Smooth muscle cell (in vitro differentiated cells): ENCODE measurements around the gene STK10. TPM values are rescaled to one million over a fixed set of nuclear protein-coding genes. Genes with fewer than 3 reads are reported as not detected.

Experiments
- DNase-seq: peaks from one replicate; lab custom pipeline; 2025; ENCODE audit not compliant: unreplicated experiment; lab: John Stamatoyannopoulos, UW
- H2AFZ ChIP-seq: fragments of 200-600 bp; sonication (generic); 2 replicates; pipeline ENCODE4 v1.6.0; 2016; ENCODE audit warnings: antibody characterized with exemption, low read depth, mild to moderate bottlenecking
- H3F3A ChIP-seq: fragments of 200-600 bp; sonication (generic); 2 replicates; pipeline ENCODE4 v1.6.0; 2017; ENCODE audit warnings: antibody characterized with exemption, low read depth
- H3K27ac ChIP-seq: fragments of 200-600 bp; sonication (generic); 2 replicates; pipeline ENCODE4 v1.5.1; 2016; ENCODE audit warnings: low read depth, mild to moderate bottlenecking
- H3K27me3 ChIP-seq: fragments of 200-600 bp; sonication (generic); 2 replicates; pipeline ENCODE4 v1.6.1; 2016; ENCODE audit warnings: low read depth, mild to moderate bottlenecking
- H3K36me3 ChIP-seq: fragments of 200-600 bp; sonication (generic); 2 replicates; pipeline ENCODE4 v1.5.1; 2016; ENCODE audit warnings: low read depth
- H3K4me1 ChIP-seq: fragments of 200-600 bp; sonication (generic); 2 replicates; pipeline ENCODE4 v1.5.1; 2016; ENCODE audit warnings: low read depth
- H3K4me2 ChIP-seq: fragments of 200-600 bp; sonication (generic); 2 replicates; pipeline ENCODE4 v1.6.0; 2016; ENCODE audit warnings: mild to moderate bottlenecking
- H3K4me3 ChIP-seq: fragments of 200-600 bp; sonication (generic); 2 replicates; pipeline ENCODE4 v1.5.1; 2016; ENCODE audit warnings: mild to moderate bottlenecking
- H3K79me2 ChIP-seq: fragments of 200-600 bp; sonication (generic); 2 replicates; pipeline ENCODE4 v1.6.0; 2016; ENCODE audit warnings: low read depth, mild to moderate bottlenecking
- H3K9ac ChIP-seq: fragments of 200-600 bp; sonication (generic); 2 replicates; pipeline ENCODE4 v1.6.0; 2016; ENCODE audit warnings: low read depth
- H3K9me3 ChIP-seq: fragments of 200-600 bp; sonication (generic); replicated peaks from 2 replicates; pipeline ENCODE4 v1.5.1; 2016; ENCODE audit warnings: low read depth
- H4K20me1 ChIP-seq: fragments of 200-600 bp; sonication (generic); 2 replicates; pipeline ENCODE4 v1.6.0; 2016; ENCODE audit warnings: low read depth
- CTCF ChIP-seq: fragments of 200-600 bp; sonication (generic); IDR thresholded peaks from 2 replicates; pipeline ENCODE4 v1.5.1; 2017; ENCODE audit warnings: borderline replicate concordance, mild to moderate bottlenecking, antibody characterized with exemption; ENCODE audit not compliant: insufficient read depth, poor library complexity, severe bottlenecking
- WGBS: methylation state at CpG from one replicate; pipeline ENCODE4 v1.1.7; 2016; ENCODE audit warnings: low lambda C conversion rate; 5-methylcytosine and 5-hydroxymethylcytosine counted together
- polyA plus RNA-seq: library from polyadenylated mRNA; unstranded; fragments of >200 nt; fragmentation: Nextera tagmentation; extraction: Ambion mirVana; gene quantifications from 2 replicates; pipeline ENCODE4 v1.2.1, GENCODE V29; 2016
- total RNA-seq: library from RNA; depleted of rRNA; stranded (reverse); fragments of >200 nt; gene quantifications from 2 replicates; pipeline ENCODE4 v1.2.3, GENCODE V29; 2014

STK10 gene
- total and polyA plus RNA-seq, 2 experiments from 2014 or later = 10.7 to 26.0 TPM

- TF ChIP-seq CTCF = no peak
- no peak overlapping the region for H3K27ac ChIP-seq
Observed at GRCh38 chr5:172175263-172175719, 12.7 kb downstream of the STK10 start.

DNA sequence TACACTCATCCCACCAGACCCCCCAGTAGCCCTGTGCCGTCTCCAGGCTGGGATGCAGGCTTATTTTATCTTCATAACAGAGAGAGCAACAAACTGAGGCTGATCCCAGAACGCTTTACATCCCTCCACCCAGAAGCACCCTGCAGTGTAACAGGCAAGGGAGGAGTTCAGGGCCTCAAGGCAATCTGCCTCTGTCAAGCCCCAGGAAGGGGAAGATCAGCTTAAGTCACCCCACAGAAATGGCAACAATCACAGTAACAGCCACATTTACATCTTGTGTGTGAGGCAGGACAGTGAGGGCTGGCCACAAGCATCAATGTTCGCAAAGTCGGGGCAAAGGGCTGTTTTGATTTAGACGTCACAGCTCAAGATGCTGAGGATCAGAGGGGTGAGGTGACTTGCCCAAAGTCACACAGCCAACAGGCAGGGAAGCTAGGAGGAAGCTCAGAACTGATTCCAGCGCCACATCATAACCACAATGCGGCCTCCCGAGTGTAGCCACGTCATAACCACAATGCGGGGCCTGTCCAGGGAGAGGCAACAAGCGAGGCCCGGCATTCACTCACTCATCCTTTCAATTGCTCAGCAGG, 14.4 kb downstream of the STK10 start:
- Histone ChIP-seq H3K9me3 (no peaks in the 10 kb centered on the region), H3K36me3 (no peaks in the 10 kb centered on the region), H3F3A (peaks cover under 1% of the 10 kb centered on the region), H2AFZ (no peak overlapping the region), H3K4me1 (peaks cover 9% of the 10 kb centered on the region), H3K4me3 (no peak overlapping the region), H4K20me1 (peaks cover 39% of the 10 kb centered on the region), H3K27ac (no peak overlapping the region), H3K79me2 (no peaks in the 10 kb centered on the region), H3K27me3 (no peaks in the 10 kb centered on the region), H3K9ac (no peak overlapping the region), H3K4me2 (no peak overlapping the region)
- DNase-seq = no peak
- WGBS = 84% methylated on average over 12 of the region's 12 CpGs
- TF ChIP-seq CTCF = no peak

More at GRCh38 chr5:172175263-172175719, 12.7 kb downstream of the STK10 start:
- no peaks in the 10 kb centered on the region for H3K79me2 ChIP-seq
- no peak overlapping the region for H3K9ac ChIP-seq
- no peaks in the 10 kb centered on the region for H3K9me3 ChIP-seq
- H4K20me1 ChIP-seq = peaks cover 28% of the 10 kb centered on the region
- no peak overlapping the region for H3K4me3 ChIP-seq
- H3K4me2 ChIP-seq = no peak overlapping the region
- 79% methylated on average over 6 of the region's 7 CpGs for WGBS
- no peaks in the 10 kb centered on the region for H3K36me3 ChIP-seq
- H2AFZ ChIP-seq = no peak overlapping the region
- DNase-seq = no peak
- H3K27me3 ChIP-seq = no peaks in the 10 kb centered on the region
- peaks cover 7% of the 10 kb centered on the region for H3F3A ChIP-seq
- peaks cover 12% of the 10 kb centered on the region for H3K4me1 ChIP-seq

DNA sequence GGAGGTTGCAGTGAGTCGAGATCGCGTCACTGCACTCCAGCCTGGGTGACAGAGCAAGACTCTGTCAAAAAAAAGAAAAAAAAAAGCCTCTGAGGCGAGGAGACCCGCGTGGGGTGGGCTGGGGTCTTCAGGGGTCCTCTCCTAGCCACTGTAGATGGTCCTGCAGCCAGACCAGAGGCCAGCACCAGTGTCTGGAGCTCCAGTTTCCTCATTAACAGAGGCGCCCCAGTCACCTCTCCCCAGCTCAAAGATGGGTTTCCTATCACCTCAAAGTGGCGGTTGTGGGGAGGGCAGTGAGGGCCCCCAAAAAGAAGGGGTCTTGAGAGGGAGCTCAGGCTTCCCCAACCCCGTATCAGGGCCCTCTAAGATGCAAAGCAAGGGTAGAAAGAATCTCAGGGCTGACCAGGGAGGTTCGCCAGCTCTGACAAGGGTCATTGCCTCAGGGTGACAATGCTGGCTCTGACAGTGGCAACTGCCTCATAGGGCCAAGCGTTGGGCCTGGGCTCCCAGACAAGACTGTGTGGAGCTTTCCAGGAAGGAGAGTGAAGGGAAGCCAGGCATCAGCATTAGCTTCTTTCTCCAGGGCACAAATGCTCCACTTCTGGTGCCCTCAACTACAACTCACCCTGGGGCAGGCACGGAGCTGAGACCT, 15.0 kb downstream of the STK10 start:
- H3K4me3 ChIP-seq = no peak overlapping the region
- no peak for TF ChIP-seq CTCF
- no peak for DNase-seq
- no peak overlapping the region for H3K4me2 ChIP-seq
- H3K27ac ChIP-seq = no peak overlapping the region
- H3K79me2 ChIP-seq = no peaks in the 10 kb centered on the region
- H3F3A ChIP-seq = no peaks in the 10 kb centered on the region
- H3K4me1 ChIP-seq = peaks cover 9% of the 10 kb centered on the region
- H3K36me3 ChIP-seq = no peaks in the 10 kb centered on the region
- no peaks in the 10 kb centered on the region for H3K9me3 ChIP-seq
- no peak overlapping the region for H2AFZ ChIP-seq
- H3K9ac ChIP-seq = no peak overlapping the region
- peaks cover 44% of the 10 kb centered on the region for H4K20me1 ChIP-seq
- 92% methylated on average over 12 of the region's 12 CpGs for WGBS
- H3K27me3 ChIP-seq = no peaks in the 10 kb centered on the region

DNA sequence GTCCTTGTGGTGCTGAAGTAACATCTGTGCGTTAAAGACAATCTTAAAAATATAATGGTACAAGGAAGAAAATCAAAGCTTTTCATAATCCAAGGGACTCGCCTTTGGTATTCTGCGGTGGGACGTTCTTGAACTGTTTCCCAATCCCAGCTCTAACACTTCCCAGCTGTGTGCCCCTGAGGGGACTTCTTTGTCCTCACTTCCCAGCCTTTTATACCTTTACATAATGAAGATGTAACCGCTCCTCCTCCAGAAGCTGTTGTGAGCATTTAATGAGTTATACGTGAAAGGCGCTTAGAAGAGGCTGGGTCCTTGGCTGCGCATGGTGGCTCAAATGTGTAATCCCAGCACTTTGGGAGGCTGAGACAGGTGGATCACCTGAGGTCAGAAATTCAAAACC, 16.9 kb downstream of the STK10 start:
- H3K4me1 ChIP-seq = peaks cover 9% of the 10 kb centered on the region
- 92% methylated on average over 8 of the region's 8 CpGs for WGBS
- DNase-seq = no peak
- H4K20me1 ChIP-seq = peaks cover 54% of the 10 kb centered on the region
- H3K4me2 ChIP-seq = no peak overlapping the region
- H3K9ac ChIP-seq = no peak overlapping the region
- H3F3A ChIP-seq = no peaks in the 10 kb centered on the region
- H3K9me3 ChIP-seq = no peaks in the 10 kb centered on the region
- no peak overlapping the region for H3K27ac ChIP-seq
- no peaks in the 10 kb centered on the region for H3K36me3 ChIP-seq
- no peak overlapping the region for H2AFZ ChIP-seq
- no peaks in the 10 kb centered on the region for H3K27me3 ChIP-seq
- no peak for TF ChIP-seq CTCF
- no peaks in the 10 kb centered on the region for H3K79me2 ChIP-seq
- H3K4me3 ChIP-seq = no peak overlapping the region
